Keratinocyte (primary cell): ENCODE results near the gene RGS13. TPM values are rescaled to one million over a fixed set of nuclear protein-coding genes. Genes with fewer than 3 reads are reported as not detected.

ENCODE experiments used
- DNase-seq: peaks from one replicate; pipeline ENCODE4 v3.0.0-alpha.2; 2011; ENCODE audit warnings: low read depth, missing footprints, low spot score
- FAIRE-seq: peaks from 2 replicates; lab custom pipeline; 2011; peaks lifted over from hg19 to GRCh38; lab: Jason Lieb, UNC
- H2AFZ ChIP-seq: 2 replicates; pipeline ENCODE4 v1.6.0; 2012; ENCODE audit warnings: low read length, control low read depth, inconsistent platforms; ENCODE audit not compliant: control insufficient read depth
- H3K27ac ChIP-seq: 2 replicates; pipeline ENCODE4 v1.5.1; 2011; ENCODE audit warnings: low read length; ENCODE audit not compliant: control insufficient read depth, insufficient read depth
- H3K27me3 ChIP-seq: 3 replicates; pipeline ENCODE4 v1.6.0; 2011; ENCODE audit warnings: low read length; ENCODE audit not compliant: control insufficient read depth, insufficient read depth; ENCODE audit errors: extremely low read depth
- H3K36me3 ChIP-seq, 2 experiments: 2 replicates in 1 of 2; 3 replicates in 1 of 2; pipeline ENCODE4 v1.5.1; 2011; ENCODE audit warnings: low read length in 2 of 2, mild to moderate bottlenecking in 1 of 2; ENCODE audit not compliant: control insufficient read depth in 2 of 2, insufficient read depth in 2 of 2; ENCODE audit errors: extremely low read depth in 1 of 2
- H3K4me1 ChIP-seq: 3 replicates; pipeline ENCODE4 v1.5.1; 2011; ENCODE audit warnings: low read length; ENCODE audit not compliant: control insufficient read depth, insufficient read depth; ENCODE audit errors: extremely low read depth
- H3K4me2 ChIP-seq: 3 replicates; pipeline ENCODE4 v1.6.0; 2011; ENCODE audit warnings: low read depth, low read length; ENCODE audit not compliant: control insufficient read depth, insufficient read depth; ENCODE audit errors: extremely low read depth
- H3K4me3 ChIP-seq, 3 experiments: fragments of 200-600 bp in 1 of 3; sonication (generic) in 1 of 3; 2 replicates in 2 of 3; 3 replicates in 1 of 3; pipeline ENCODE4 v1.5.1; 2011 to 2016; ENCODE audit warnings: low read length in 3 of 3, mild to moderate bottlenecking in 3 of 3, control low read depth in 2 of 3, inconsistent platforms in 1 of 3, low read depth in 1 of 3, mixed read lengths in 1 of 3, mixed run types in 1 of 3, moderate library complexity in 1 of 3; ENCODE audit not compliant: control insufficient read depth in 2 of 3, insufficient read depth in 2 of 3; ENCODE audit errors: extremely low read depth in 1 of 3
- H3K79me2 ChIP-seq: 2 replicates; pipeline ENCODE4 v1.6.0; 2012; ENCODE audit warnings: low read length; ENCODE audit not compliant: control insufficient read depth, insufficient read depth
- H3K9ac ChIP-seq: 3 replicates; pipeline ENCODE4 v1.6.0; 2011; ENCODE audit warnings: low read length; ENCODE audit not compliant: control insufficient read depth, insufficient read depth; ENCODE audit errors: extremely low read depth
- H3K9me1 ChIP-seq: 3 replicates; pipeline ENCODE4 v1.6.0; 2011; ENCODE audit warnings: low read length; ENCODE audit not compliant: control insufficient read depth, insufficient read depth; ENCODE audit errors: extremely low read depth
- H3K9me3 ChIP-seq: 2 replicates; pipeline ENCODE4 v1.5.1; 2012; ENCODE audit warnings: low read depth, low read length; ENCODE audit not compliant: control insufficient read depth
- H4K20me1 ChIP-seq: 3 replicates; pipeline ENCODE4 v1.6.0; 2011; ENCODE audit warnings: low read length; ENCODE audit not compliant: control insufficient read depth, insufficient read depth; ENCODE audit errors: extremely low read depth
- EZH2 ChIP-seq: IDR thresholded peaks from one replicate; pipeline ENCODE4 v1.6.1; 2012; ENCODE audit warnings: inconsistent platforms, mild to moderate bottlenecking, low read length, moderate library complexity
- dilution Hi-C: fragments of 300-500 bp; cut with MboI; formaldehyde crosslinking; loops from one replicate; pipeline ENCODE4 v1.7.0; 2020; ENCODE audit warnings: low sequenced_read_pairs; ENCODE audit not compliant: extremely low pct_ligation_motif_present
- polyA plus RNA-seq, 5 experiments: library from polyadenylated mRNA; depleted of rRNA in 3 of 5; stranded (reverse) in 3 of 5; stranded (forward) in 1 of 5; unstranded in 1 of 5; fragments of >200 nt; gene quantifications; 1 replicate in 1 of 5; 2 replicates in 3 of 5; 3 replicates in 1 of 5; pipeline versions ENCODE4 v1.2.1 to v1.2.3, GENCODE V29; 2011 to 2012; ENCODE audit warnings: missing spikeins in 2 of 5, low read depth in 1 of 5, low replicate concordance in 1 of 5
- TF ChIP-seq, protein P1 (sequence below), 3 experiments: IDR thresholded peaks in 1 of 3; conservative IDR thresholded peaks in 1 of 3; optimal IDR thresholded peaks in 1 of 3; 2 replicates in 2 of 3; 3 replicates in 1 of 3; pipeline versions ENCODE3 to v1.5.1; 2011; ENCODE audit warnings: low read length in 3 of 3, mild to moderate bottlenecking in 3 of 3, moderate library complexity in 2 of 3, control low read depth in 1 of 3, inconsistent platforms in 1 of 3; ENCODE audit not compliant: insufficient read depth in 2 of 3; ENCODE audit errors: extremely low read depth in 1 of 3

The RGS13 gene
- polyA plus RNA-seq, 1 donor (not counting 4 experiments of a cell fraction or from before 2014, with no cell fraction given) = not detected

DNA sequence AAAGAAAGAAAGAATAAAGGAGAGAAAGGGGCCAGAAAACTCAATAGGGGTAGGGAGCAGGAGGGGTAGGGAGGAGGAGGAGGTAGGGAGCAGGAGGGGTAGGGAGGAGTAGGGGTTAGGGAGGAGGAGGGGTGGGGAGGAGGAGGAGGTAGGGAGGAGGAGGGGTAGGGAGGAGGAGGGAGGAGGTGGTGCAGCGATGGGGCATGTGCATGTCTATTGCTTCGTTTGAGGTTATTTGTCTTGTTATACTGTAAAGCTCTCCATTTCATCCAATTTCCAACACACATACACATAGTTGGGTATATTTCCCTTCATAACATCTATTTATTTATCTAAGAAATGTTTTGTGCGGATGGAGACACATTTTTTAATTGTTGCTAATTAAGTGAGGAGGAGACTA is 40.6 kb upstream of the RGS13 start:
- Histone ChIP-seq H3K27ac (no peak overlapping the region), H3K4me1 (no peaks in the 10 kb centered on the region), H3K27me3 (no peaks in the 10 kb centered on the region), H3K4me3 (no peak overlapping the region), H3K79me2 (no peaks in the 10 kb centered on the region), H3K9me1 (no peaks in the 10 kb centered on the region), H3K36me3 (no peaks in the 10 kb centered on the region), H4K20me1 (no peaks in the 10 kb centered on the region), H3K9me3 (no peaks in the 10 kb centered on the region), H3K4me2 (no peak overlapping the region), H2AFZ (no peak overlapping the region), H3K9ac (no peak overlapping the region)
- FAIRE-seq (no peak), DNase-seq (no peak)
- dilution Hi-C loops = no loop called here
- TF ChIP-seq, protein P1, sequence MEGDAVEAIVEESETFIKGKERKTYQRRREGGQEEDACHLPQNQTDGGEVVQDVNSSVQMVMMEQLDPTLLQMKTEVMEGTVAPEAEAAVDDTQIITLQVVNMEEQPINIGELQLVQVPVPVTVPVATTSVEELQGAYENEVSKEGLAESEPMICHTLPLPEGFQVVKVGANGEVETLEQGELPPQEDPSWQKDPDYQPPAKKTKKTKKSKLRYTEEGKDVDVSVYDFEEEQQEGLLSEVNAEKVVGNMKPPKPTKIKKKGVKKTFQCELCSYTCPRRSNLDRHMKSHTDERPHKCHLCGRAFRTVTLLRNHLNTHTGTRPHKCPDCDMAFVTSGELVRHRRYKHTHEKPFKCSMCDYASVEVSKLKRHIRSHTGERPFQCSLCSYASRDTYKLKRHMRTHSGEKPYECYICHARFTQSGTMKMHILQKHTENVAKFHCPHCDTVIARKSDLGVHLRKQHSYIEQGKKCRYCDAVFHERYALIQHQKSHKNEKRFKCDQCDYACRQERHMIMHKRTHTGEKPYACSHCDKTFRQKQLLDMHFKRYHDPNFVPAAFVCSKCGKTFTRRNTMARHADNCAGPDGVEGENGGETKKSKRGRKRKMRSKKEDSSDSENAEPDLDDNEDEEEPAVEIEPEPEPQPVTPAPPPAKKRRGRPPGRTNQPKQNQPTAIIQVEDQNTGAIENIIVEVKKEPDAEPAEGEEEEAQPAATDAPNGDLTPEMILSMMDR (optimal IDR thresholded peaks at IDR 0.05 in 1 of 3, IDR thresholded peaks at IDR 0.05 in 1 of 3, conservative IDR thresholded peaks at IDR 0.05 in 1 of 3; ENCODE audit: extremely low read depth in 1 of 3, insufficient read depth in 2 of 3, low read length in 3 of 3) = no peak
- no peak for TF ChIP-seq EZH2

DNA sequence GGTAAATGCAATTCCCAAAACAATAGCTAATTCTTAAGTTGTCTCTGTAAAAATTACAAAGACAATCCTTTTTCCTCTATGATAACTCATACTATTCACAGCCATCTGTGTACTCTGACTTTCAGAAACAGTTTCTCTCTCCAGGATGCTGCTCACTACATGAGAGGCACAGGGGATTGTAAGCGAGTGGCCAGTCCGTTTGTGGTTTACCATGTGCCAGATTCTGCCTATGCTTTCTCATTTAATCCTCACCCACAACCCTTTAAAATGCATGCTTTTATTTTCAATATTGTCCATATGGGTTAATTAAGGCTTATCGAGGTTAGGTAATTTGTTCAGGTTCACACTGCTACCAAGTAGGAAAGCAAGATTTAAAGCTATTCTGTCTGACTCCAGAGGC is 37.4 kb upstream of the RGS13 start:
- H4K20me1 ChIP-seq = no peaks in the 10 kb centered on the region
- H3K9me3 ChIP-seq = no peaks in the 10 kb centered on the region
- H2AFZ ChIP-seq = no peak overlapping the region
- no peaks in the 10 kb centered on the region for H3K36me3 ChIP-seq
- H3K27ac ChIP-seq = no peak overlapping the region
- TF ChIP-seq, protein P1 (optimal IDR thresholded peaks at IDR 0.05 in 1 of 3, IDR thresholded peaks at IDR 0.05 in 1 of 3, conservative IDR thresholded peaks at IDR 0.05 in 1 of 3; ENCODE audit: extremely low read depth in 1 of 3, insufficient read depth in 2 of 3, low read length in 3 of 3) = no peak
- TF ChIP-seq EZH2 = no peak
- DNase-seq = no peak
- H3K4me3 ChIP-seq = no peak overlapping the region
- no peak overlapping the region for H3K4me2 ChIP-seq
- H3K4me1 ChIP-seq = peaks cover 3% of the 10 kb centered on the region
- no peaks in the 10 kb centered on the region for H3K79me2 ChIP-seq
- no peaks in the 10 kb centered on the region for H3K9me1 ChIP-seq
- FAIRE-seq = no peak
- H3K27me3 ChIP-seq = no peaks in the 10 kb centered on the region
- dilution Hi-C loops = no loop called here
- H3K9ac ChIP-seq = no peak overlapping the region
